PC-3 (cell line): Measurements from ENCODE around the gene KIR2DL4.

Experiments used
- CTCF ChIP-seq: fragments of 300-600 bp; sonication (generic); conservative IDR thresholded peaks from 2 replicates; pipeline ENCODE4 v1.5.1; 2017; ENCODE audit warnings: antibody characterized with exemption, low read depth, mild to moderate bottlenecking, low read length
- EZH2phosphoT487 ChIP-seq: fragments of 300-600 bp; sonication (generic); IDR thresholded peaks from 2 replicates; pipeline ENCODE4 v1.6.1; 2018; ENCODE audit warnings: mild to moderate bottlenecking, antibody characterized with exemption, low read length, borderline replicate concordance

GRCh38 chr19:54804571-54804970 lies 1.2 kb downstream of the KIR2DL4 start:
- TF ChIP-seq CTCF: no peak
- TF ChIP-seq EZH2phosphoT487: no peak
